IPS-15b (cell line): ENCODE data around the gene CD300A.

ENCODE experiments used
- H3K27me3 ChIP-seq: one replicate; pipeline ENCODE4 v1.6.1; 2013; ENCODE audit warnings: low read length; ENCODE audit not compliant: control insufficient read depth, insufficient read depth
- H3K36me3 ChIP-seq: one replicate; pipeline ENCODE4 v1.6.1; 2013; ENCODE audit warnings: low read length; ENCODE audit not compliant: control insufficient read depth, insufficient read depth
- H3K4me1 ChIP-seq: one replicate; pipeline ENCODE4 v1.6.1; 2013; ENCODE audit warnings: mild to moderate bottlenecking, low read length; ENCODE audit not compliant: control insufficient read depth, insufficient read depth
- H3K4me3 ChIP-seq: one replicate; pipeline ENCODE4 v1.5.1; 2013; ENCODE audit warnings: low read depth, low read length
- H3K9ac ChIP-seq: one replicate; pipeline ENCODE4 v1.6.1; 2013; ENCODE audit warnings: low read depth, mild to moderate bottlenecking, low read length
- H3K9me3 ChIP-seq: one replicate; pipeline ENCODE4 v1.6.1; 2013; ENCODE audit warnings: mild to moderate bottlenecking, low read length; ENCODE audit not compliant: control insufficient read depth, insufficient read depth

Gene CD300A

GRCh38 chr17:74442670-74443515 lies 23.5 kb upstream of the CD300A start:
- Histone ChIP-seq H3K27me3 (no peaks in the 10 kb centered on the region), H3K4me3 (peak overlapping the region; percentile 22), H3K4me1 (peaks cover 13% of the 10 kb centered on the region), H3K9me3 (no peaks in the 10 kb centered on the region), H3K36me3 (peaks cover 9% of the 10 kb centered on the region), H3K9ac (peak overlapping the region; percentile 47)

DNA sequence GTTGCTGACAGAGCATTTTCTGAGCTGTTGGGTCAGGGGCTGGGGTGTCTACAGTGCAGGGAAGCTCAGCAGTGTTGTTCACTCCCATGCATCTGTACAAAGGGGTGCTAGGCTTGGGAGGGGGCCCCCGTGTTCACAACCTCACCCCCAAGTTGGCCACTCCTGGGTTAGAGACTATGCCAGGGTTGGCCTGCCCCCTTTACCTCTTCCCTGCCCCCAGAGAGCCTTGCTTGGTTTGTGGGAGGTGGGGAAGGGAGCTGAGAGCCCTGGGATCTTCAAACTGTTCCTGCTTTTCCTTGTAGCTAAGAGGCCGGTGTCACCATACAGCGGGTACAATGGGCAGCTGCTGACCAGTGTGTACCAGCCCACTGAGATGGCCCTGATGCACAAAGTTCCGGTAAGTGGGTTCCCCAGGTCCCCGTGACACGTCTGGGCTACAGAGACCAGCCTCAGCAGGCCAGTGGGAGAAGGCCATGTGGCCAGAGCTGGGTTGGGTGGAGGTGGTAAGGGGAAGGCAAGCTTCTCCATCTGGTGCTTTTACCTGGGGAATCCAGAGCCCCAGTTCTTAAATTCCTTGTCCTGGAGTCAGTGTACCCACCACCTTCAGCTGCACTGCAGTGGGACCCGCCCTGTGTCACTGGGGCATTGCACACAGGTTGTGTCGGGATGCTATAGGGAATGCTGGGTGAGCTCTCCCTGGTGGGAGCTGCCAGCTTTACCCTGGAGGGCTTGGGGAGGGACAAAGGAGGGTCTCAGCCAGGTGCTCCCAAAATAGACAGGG lies 22.7 kb upstream of the CD300A start:
- Histone ChIP-seq H3K9ac (peak overlapping the region; percentile 47), H3K4me3 (peak overlapping the region; percentile 22), H3K4me1 (peaks cover 13% of the 10 kb centered on the region), H3K9me3 (no peaks in the 10 kb centered on the region), H3K27me3 (no peaks in the 10 kb centered on the region), H3K36me3 (peaks cover 9% of the 10 kb centered on the region)

DNA sequence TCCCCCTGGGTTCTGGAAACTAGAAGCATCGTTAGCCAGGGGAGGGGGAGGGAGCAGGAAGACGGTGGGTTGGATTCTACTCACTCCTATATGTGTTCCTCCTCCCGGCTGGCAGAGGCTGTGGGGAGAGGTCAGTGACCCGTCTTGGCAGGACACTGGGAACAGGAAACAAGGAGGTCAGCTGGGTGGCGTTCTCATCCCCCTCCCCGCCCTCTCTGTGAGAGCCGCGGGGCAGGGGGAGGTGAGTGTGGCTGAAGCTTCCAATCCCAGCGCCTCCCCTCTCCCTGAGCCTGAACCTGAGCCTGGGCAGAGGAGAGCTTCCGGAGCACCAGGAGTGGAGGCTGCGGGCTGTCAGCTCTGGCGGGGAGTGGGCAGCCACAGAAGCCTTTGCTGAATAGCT lies 22.0 kb upstream of the CD300A start:
- H3K4me1 ChIP-seq = peaks cover 13% of the 10 kb centered on the region
- H3K36me3 ChIP-seq = peaks cover 9% of the 10 kb centered on the region
- H3K27me3 ChIP-seq = no peaks in the 10 kb centered on the region
- H3K9ac ChIP-seq = no peak overlapping the region
- no peak overlapping the region for H3K4me3 ChIP-seq
- H3K9me3 ChIP-seq = no peaks in the 10 kb centered on the region

DNA sequence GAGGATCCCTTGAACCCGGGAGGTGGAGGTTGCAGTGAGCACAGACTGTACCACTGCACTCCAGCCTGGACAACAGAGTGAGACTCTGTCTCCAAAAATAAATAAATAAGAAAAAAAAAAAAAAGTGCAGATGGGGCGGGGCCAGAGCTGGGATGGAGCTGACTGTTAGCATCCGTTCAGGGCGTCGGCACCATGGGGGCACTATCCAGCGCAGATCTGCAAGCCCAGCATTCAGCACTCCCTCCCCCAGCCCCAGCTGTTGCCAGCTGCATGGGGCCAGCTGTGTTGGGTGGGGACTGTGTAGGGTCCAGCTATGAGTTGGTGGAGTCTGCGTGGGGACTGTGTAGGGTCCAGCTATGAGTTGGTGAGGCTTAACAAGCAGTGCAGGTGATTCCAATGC lies 21.3 kb upstream of the CD300A start:
- H3K27me3 ChIP-seq = no peaks in the 10 kb centered on the region
- H3K4me3 ChIP-seq = no peak overlapping the region
- H3K9ac ChIP-seq = no peak overlapping the region
- H3K4me1 ChIP-seq = peaks cover 13% of the 10 kb centered on the region
- peaks cover 8% of the 10 kb centered on the region for H3K36me3 ChIP-seq
- no peaks in the 10 kb centered on the region for H3K9me3 ChIP-seq

GRCh38 chr17:74446551-74447500 lies 19.6 kb upstream of the CD300A start:
- peaks cover 4% of the 10 kb centered on the region for H3K36me3 ChIP-seq
- no peak overlapping the region for H3K9ac ChIP-seq
- peaks cover under 1% of the 10 kb centered on the region for H3K27me3 ChIP-seq
- H3K4me1 ChIP-seq = peaks cover 14% of the 10 kb centered on the region
- no peaks in the 10 kb centered on the region for H3K9me3 ChIP-seq
- no peak overlapping the region for H3K4me3 ChIP-seq

GRCh38 chr17:74447628-74448159 lies 18.7 kb upstream of the CD300A start:
- no peak overlapping the region for H3K9ac ChIP-seq
- peaks cover 4% of the 10 kb centered on the region for H3K36me3 ChIP-seq
- no peaks in the 10 kb centered on the region for H3K9me3 ChIP-seq
- H3K4me3 ChIP-seq = no peak overlapping the region
- H3K4me1 ChIP-seq = peaks cover 17% of the 10 kb centered on the region
- peaks cover 8% of the 10 kb centered on the region for H3K27me3 ChIP-seq

GRCh38 chr17:74448756-74449155 lies 17.7 kb upstream of the CD300A start:
- no peak overlapping the region for H3K4me3 ChIP-seq
- peaks cover 16% of the 10 kb centered on the region for H3K4me1 ChIP-seq
- no peak overlapping the region for H3K9ac ChIP-seq
- peaks cover 17% of the 10 kb centered on the region for H3K27me3 ChIP-seq
- H3K9me3 ChIP-seq = no peaks in the 10 kb centered on the region
- peaks cover 4% of the 10 kb centered on the region for H3K36me3 ChIP-seq

GRCh38 chr17:74449306-74449705 lies 17.1 kb upstream of the CD300A start:
- no peaks in the 10 kb centered on the region for H3K9me3 ChIP-seq
- no peak overlapping the region for H3K4me3 ChIP-seq
- peaks cover 4% of the 10 kb centered on the region for H3K36me3 ChIP-seq
- H3K9ac ChIP-seq = no peak overlapping the region
- H3K27me3 ChIP-seq = peaks cover 17% of the 10 kb centered on the region
- H3K4me1 ChIP-seq = peaks cover 13% of the 10 kb centered on the region

DNA sequence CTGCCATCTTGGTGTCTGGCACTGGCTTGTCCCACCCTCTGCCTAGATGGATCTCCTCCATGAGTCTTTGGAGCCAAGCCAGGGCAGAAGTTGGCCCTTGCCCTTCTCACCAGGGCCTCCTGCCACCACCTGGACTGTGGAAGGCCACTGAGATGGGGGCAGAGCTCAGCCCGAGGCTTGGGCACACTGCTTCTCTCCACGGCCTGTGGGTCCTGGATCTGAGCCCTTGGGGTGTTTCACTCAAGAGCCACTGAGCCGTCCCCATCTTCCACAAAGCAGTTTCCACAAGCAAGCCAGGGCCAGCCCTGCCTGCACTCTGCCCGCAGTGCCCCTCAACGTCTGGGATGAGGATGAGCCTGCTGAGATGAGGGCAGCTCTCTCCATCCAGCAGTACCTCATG lies 16.7 kb upstream of the CD300A start:
- H3K36me3 ChIP-seq = peaks cover 4% of the 10 kb centered on the region
- peaks cover 17% of the 10 kb centered on the region for H3K27me3 ChIP-seq
- no peak overlapping the region for H3K4me3 ChIP-seq
- H3K4me1 ChIP-seq = peaks cover 13% of the 10 kb centered on the region
- H3K9ac ChIP-seq = no peak overlapping the region
- H3K9me3 ChIP-seq = no peaks in the 10 kb centered on the region

DNA sequence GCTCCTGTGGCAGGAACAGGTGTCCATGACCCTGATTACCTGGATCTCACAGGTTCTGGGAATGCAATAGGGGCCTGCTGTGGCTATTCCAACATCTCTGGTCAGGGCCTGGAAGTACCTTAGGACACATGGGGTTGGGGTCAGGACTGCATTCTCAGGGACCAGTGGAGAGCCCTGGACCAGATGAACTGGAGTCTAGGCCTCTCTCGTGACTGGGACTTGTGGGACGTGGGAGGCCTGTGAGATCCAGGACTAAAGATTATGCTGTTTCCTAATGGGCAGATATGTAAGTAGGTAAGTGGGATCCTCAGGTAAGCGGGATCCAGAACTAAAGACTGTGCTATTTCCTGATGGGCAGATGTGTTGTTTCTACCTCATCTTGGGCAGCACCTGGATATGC lies 16.2 kb upstream of the CD300A start:
- no peak overlapping the region for H3K9ac ChIP-seq
- H3K27me3 ChIP-seq = peaks cover 17% of the 10 kb centered on the region
- peaks cover 13% of the 10 kb centered on the region for H3K4me1 ChIP-seq
- H3K4me3 ChIP-seq = no peak overlapping the region
- H3K9me3 ChIP-seq = no peaks in the 10 kb centered on the region
- H3K36me3 ChIP-seq = peaks cover 4% of the 10 kb centered on the region

DNA sequence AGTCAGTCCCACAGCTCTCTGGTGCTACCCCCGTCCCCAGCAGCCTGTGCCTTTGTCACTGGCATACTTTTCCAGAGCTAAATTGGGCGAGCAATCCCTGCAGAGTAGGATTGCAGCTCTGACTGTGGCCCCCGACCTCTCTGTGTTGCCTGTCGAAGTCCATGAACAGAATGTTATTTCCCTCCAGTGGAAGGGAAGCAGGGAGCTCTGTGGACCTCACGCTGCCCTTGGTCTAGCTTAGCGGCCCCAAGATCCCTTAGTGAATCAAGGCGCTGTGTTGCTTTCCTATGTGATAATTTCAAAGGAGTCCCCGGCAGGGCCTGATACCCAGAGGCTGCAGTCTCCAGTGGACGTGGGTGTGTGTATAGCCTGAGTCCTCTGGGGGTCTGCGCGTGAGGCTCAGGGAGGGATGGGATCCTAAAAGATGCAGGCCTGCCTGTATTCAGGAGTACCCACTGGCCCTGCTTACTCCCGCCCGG lies 15.5 kb upstream of the CD300A start:
- Histone ChIP-seq H3K27me3 (peaks cover 20% of the 10 kb centered on the region), H3K4me3 (no peak overlapping the region), H3K9me3 (no peaks in the 10 kb centered on the region), H3K9ac (no peak overlapping the region), H3K4me1 (peaks cover 11% of the 10 kb centered on the region), H3K36me3 (peaks cover 4% of the 10 kb centered on the region)
